Endodermal cell (in vitro differentiated cells): ENCODE measurements around the gene CLECL1. TPM values are rescaled to one million over a fixed set of nuclear protein-coding genes. Genes with fewer than 3 reads are reported as not detected.
"Not testable (repeated sequence)": the region's sequence is repeated elsewhere in the genome, so short reads cannot be mapped to it uniquely, and the experiment has no call there.

Source experiments
- DNase-seq: peaks from one replicate; pipeline ENCODE4 v3.0.0-alpha.2; 2017
- H3K27ac ChIP-seq: 2 replicates; pipeline ENCODE4 v1.5.1; 2013; ENCODE audit warnings: mild to moderate bottlenecking, low read depth, low read length, moderate library complexity
- H3K27me3 ChIP-seq: 2 replicates; pipeline ENCODE4 v1.6.1; 2013; ENCODE audit warnings: mild to moderate bottlenecking, low read length, moderate library complexity; ENCODE audit not compliant: insufficient read depth, control insufficient read depth, poor library complexity, severe bottlenecking
- H3K36me3 ChIP-seq: 2 replicates; pipeline ENCODE4 v1.7.0; 2013; ENCODE audit warnings: mild to moderate bottlenecking, low read length, moderate library complexity; ENCODE audit not compliant: control insufficient read depth, insufficient read depth
- H3K4me1 ChIP-seq: one replicate; pipeline ENCODE4 v1.7.0; 2013; ENCODE audit warnings: low read length; ENCODE audit not compliant: control insufficient read depth, insufficient read depth
- H3K4me3 ChIP-seq: 2 replicates; pipeline ENCODE4 v1.5.1; 2013; ENCODE audit warnings: mild to moderate bottlenecking, low read length, moderate library complexity
- H3K9ac ChIP-seq: 2 replicates; pipeline ENCODE4 v1.6.1; 2013; ENCODE audit warnings: mild to moderate bottlenecking, low read length, moderate library complexity; ENCODE audit not compliant: poor library complexity, severe bottlenecking; ENCODE audit errors: extremely low read depth
- H3K9me3 ChIP-seq: 2 replicates; pipeline ENCODE4 v1.6.1; 2013; ENCODE audit warnings: mild to moderate bottlenecking, low read length, moderate library complexity; ENCODE audit not compliant: control insufficient read depth
- H3K27ac Mint-ChIP-seq: 2 replicates; pipeline ENCODE4 v1.8.0; 2020; ENCODE audit warnings: mixed read lengths
- H3K27me3 Mint-ChIP-seq: 2 replicates; pipeline ENCODE4 v1.8.0; 2021; ENCODE audit warnings: mild to moderate bottlenecking, mixed read lengths; ENCODE audit not compliant: insufficient read depth
- H3K36me3 Mint-ChIP-seq: 2 replicates; pipeline ENCODE4 v1.8.0; 2020; ENCODE audit warnings: low read depth, mixed read lengths
- H3K4me1 Mint-ChIP-seq: 2 replicates; pipeline ENCODE4 v1.8.0; 2020; ENCODE audit warnings: mixed read lengths
- H3K4me3 Mint-ChIP-seq: 2 replicates; pipeline ENCODE4 v1.8.0; 2020; ENCODE audit warnings: mild to moderate bottlenecking, moderate library complexity, mixed read lengths
- H3K9me3 Mint-ChIP-seq: 2 replicates; pipeline ENCODE4 v1.8.0; 2020; ENCODE audit warnings: mild to moderate bottlenecking, mixed read lengths
- WGBS, 2 experiments: methylation state at CpG; one replicate each; pipeline versions ENCODE4 v1.1.5 to v1.1.7; 2013; ENCODE audit warnings: missing lambda C conversion rate in 2 of 2, mixed read lengths in 1 of 2; ENCODE audit not compliant: insufficient coverage in 1 of 2, insufficient read length in 1 of 2; 5-methylcytosine and 5-hydroxymethylcytosine counted together
- total RNA-seq, 2 donors: library from RNA; stranded (reverse); fragmentation: NEBNext Ultra II Directional in 1 of 2; extraction: Animal tissue kit (Norgen Biotek cat#: 25700) in 1 of 2; gene quantifications; 2 replicates in 1 of 2; 3 replicates in 1 of 2; pipeline ENCODE4 v1.2.1, GENCODE V29; 2021
- TF ChIP-seq, protein P1 (sequence below): fragments of 200-600 bp; sonication (generic); conservative IDR thresholded peaks from 2 replicates; pipeline ENCODE4 v1.5.0; 2021; ENCODE audit warnings: antibody characterized with exemption, mild to moderate bottlenecking

The CLECL1 gene
- total RNA-seq, 2 donors from 2014 or later = not detected

DNA sequence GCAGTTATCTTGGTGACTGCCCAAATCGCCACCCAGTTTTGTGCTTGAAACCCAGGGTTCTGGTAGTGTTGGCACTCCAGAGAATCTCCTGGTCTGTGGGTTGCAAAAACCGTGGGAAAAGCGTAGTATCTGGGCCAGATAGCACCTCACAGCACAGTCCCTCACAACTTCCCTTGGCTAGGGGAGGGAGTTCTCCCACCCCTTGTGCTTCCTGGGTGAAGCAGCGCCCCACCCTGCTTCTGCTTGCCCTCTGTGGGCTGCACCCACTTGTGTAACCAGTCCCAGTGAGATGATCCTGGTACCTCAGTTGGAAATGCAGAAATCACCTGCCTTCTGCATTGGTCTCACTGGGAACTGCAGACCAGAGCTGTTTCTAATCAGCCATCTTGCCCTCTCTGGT lies 47.0 kb downstream of the CLECL1 start:
- no peaks in the 10 kb centered on the region for H3K27me3 Mint-ChIP-seq
- H3K27ac Mint-ChIP-seq = no peak overlapping the region

GRCh38 chr12:9685366-9685765 lies 47.5 kb downstream of the CLECL1 start:
- Histone ChIP-seq H3K36me3 (peaks cover 18% of the 10 kb centered on the region), H3K9me3 (peaks cover 13% of the 10 kb centered on the region)
- not testable (repeated sequence) for H3K27me3 ChIP-seq, H3K9ac ChIP-seq, H3K27ac ChIP-seq, H3K4me3 ChIP-seq, H3K4me3 Mint-ChIP-seq, H3K4me1 ChIP-seq, H3K27me3 Mint-ChIP-seq, H3K4me1 Mint-ChIP-seq
- Mint-ChIP-seq H3K9me3 (peaks cover 15% of the 10 kb centered on the region), H3K36me3 (peaks cover 62% of the 10 kb centered on the region), H3K27ac (peak overlapping the region; percentile 27)
- peak; percentile 50 for DNase-seq
- 86 to 100% methylated on average over 1 to 5 of the region's 5 CpGs for whole genome bisulfite sequencing, 2 experiments

More for the DNA sequence above, 47.0 kb downstream of the CLECL1 start:
- no peaks in the 10 kb centered on the region for H3K27me3 ChIP-seq
- H3K9me3 ChIP-seq = peaks cover 11% of the 10 kb centered on the region
- no peak overlapping the region for H3K4me3 ChIP-seq
- no peak overlapping the region for H3K9ac ChIP-seq
- peaks cover 17% of the 10 kb centered on the region for H3K36me3 ChIP-seq
- no peak overlapping the region for H3K27ac ChIP-seq
- H3K36me3 Mint-ChIP-seq = peaks cover 59% of the 10 kb centered on the region
- H3K9me3 Mint-ChIP-seq = peaks cover 15% of the 10 kb centered on the region
- H3K4me3 Mint-ChIP-seq = no peak overlapping the region
- 95 to 100% methylated on average over 1 to 4 of the region's 4 CpGs for WGBS, 2 experiments
- no peak for DNase-seq
- TF ChIP-seq, protein P1, sequence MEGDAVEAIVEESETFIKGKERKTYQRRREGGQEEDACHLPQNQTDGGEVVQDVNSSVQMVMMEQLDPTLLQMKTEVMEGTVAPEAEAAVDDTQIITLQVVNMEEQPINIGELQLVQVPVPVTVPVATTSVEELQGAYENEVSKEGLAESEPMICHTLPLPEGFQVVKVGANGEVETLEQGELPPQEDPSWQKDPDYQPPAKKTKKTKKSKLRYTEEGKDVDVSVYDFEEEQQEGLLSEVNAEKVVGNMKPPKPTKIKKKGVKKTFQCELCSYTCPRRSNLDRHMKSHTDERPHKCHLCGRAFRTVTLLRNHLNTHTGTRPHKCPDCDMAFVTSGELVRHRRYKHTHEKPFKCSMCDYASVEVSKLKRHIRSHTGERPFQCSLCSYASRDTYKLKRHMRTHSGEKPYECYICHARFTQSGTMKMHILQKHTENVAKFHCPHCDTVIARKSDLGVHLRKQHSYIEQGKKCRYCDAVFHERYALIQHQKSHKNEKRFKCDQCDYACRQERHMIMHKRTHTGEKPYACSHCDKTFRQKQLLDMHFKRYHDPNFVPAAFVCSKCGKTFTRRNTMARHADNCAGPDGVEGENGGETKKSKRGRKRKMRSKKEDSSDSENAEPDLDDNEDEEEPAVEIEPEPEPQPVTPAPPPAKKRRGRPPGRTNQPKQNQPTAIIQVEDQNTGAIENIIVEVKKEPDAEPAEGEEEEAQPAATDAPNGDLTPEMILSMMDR = no peak
- peaks cover 7% of the 10 kb centered on the region for H3K4me1 Mint-ChIP-seq
- H3K4me1 ChIP-seq = no peaks in the 10 kb centered on the region

- not testable (repeated sequence) for H3K27ac Mint-ChIP-seq, H3K27me3 Mint-ChIP-seq, H3K4me3 Mint-ChIP-seq, H3K4me3 ChIP-seq, DNase-seq, H3K4me1 ChIP-seq, H3K4me1 Mint-ChIP-seq, H3K27me3 ChIP-seq, H3K27ac ChIP-seq, H3K9ac ChIP-seq
- Mint-ChIP-seq H3K9me3 (peaks cover 15% of the 10 kb centered on the region), H3K36me3 (peaks cover 51% of the 10 kb centered on the region)
- peaks cover 12% of the 10 kb centered on the region for H3K36me3 ChIP-seq
- 95% methylated on average over 2 of the region's 2 CpGs; no CpG with 5 or more reads in 1 of the 2 experiments for WGBS, 2 experiments
- peaks cover 15% of the 10 kb centered on the region for H3K9me3 ChIP-seq
Observed at GRCh38 chr12:9682949-9683348, 49.9 kb downstream of the CLECL1 start.

- H3K9me3 Mint-ChIP-seq = peaks cover 15% of the 10 kb centered on the region
- 99% methylated on average over 4 of the region's 4 CpGs; no CpG with 5 or more reads in 1 of the 2 experiments for whole genome bisulfite sequencing, 2 experiments
- not testable (repeated sequence) for H3K4me3 ChIP-seq, H3K4me1 ChIP-seq, H3K27me3 Mint-ChIP-seq, DNase-seq, H3K9ac ChIP-seq, H3K27ac ChIP-seq, H3K4me1 Mint-ChIP-seq, H3K27ac Mint-ChIP-seq, H3K27me3 ChIP-seq, H3K4me3 Mint-ChIP-seq
- peaks cover 49% of the 10 kb centered on the region for H3K36me3 Mint-ChIP-seq
- Histone ChIP-seq H3K36me3 (peaks cover 12% of the 10 kb centered on the region), H3K9me3 (peaks cover 15% of the 10 kb centered on the region)
Observed at GRCh38 chr12:9682508-9682907, 50.4 kb downstream of the CLECL1 start.
